Activated CD4-positive, CD25-positive, alpha-beta regulatory T cell treated with anti-CD3 and anti-CD28 coated beads, Interleukin-2, amount 50 U/mL, for 24 hours (primary cell): Measurements from ENCODE around the gene IFNAR2.

Experiments used
- ATAC-seq, 2 donors: fragments of 150-1000 bp; cut with Tn5 transposase; one replicate each; pipeline ENCODE4 v1.10.0; 2021; ENCODE audit warnings: mild to moderate bottlenecking in 1 of 2, moderate library complexity in 1 of 2

IFNAR2 gene

DNA sequence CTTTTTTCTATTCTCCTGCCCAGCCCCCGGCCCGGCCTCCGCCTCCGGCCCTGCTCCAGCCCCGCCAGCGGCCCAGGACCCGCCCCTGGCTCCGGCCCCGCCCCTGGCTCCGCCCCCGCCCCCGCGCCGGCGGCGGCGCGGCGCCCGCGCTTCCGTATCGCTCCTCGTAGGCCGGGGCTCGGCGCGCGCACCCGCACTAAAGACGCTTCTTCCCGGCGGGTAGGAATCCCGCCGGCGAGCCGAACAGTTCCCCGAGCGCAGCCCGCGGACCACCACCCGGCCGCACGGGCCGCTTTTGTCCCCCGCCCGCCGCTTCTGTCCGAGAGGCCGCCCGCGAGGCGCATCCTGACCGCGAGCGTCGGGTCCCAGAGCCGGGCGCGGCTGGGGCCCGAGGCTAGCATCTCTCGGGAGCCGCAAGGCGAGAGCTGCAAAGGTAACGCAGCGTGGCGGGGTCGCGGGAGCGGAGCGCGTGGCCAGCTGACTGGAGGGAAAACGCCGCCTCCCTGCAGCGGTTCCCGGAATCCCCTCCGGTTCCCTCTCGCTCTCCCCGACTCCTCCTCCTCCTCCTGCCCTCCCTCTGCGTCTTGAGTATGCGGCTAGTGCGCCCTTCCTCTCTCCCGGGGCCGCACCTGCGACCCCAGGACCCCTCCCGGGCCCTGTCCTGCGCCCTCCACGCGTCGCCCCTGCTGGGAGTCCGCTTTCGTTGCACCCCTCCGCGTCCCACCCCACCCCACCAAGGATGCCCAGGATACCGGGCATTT lies at the start of gene IFNAR2:
Gene IFNAR2 (plus strand): TSS at position 155 of the 761 bp plus-strand sequence. CDS start 11,985 bp downstream, outside the sequence.
- ATAC-seq = peak; percentile 52 to 58

DNA sequence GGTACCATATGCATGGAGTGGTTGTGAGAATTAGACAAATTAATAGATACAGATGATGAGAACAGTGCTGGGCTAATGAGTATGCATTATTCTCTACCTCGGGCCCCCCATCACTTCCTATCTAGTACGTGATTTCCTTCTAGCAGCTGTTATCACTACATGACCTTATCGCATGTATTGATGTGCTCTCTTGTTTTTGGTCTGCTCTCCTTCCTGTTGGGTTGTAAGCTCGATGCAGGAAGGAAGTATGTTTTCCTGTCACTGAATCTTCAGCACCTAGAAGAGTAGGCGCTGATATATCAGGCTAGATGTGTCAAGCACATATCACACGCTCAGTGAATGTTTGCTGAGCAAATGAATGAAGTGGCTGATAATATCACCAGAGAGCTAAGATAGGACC lies 43.9 kb upstream of the IFNAR2 start:
- ATAC-seq = peak; percentile 73 to 77

DNA sequence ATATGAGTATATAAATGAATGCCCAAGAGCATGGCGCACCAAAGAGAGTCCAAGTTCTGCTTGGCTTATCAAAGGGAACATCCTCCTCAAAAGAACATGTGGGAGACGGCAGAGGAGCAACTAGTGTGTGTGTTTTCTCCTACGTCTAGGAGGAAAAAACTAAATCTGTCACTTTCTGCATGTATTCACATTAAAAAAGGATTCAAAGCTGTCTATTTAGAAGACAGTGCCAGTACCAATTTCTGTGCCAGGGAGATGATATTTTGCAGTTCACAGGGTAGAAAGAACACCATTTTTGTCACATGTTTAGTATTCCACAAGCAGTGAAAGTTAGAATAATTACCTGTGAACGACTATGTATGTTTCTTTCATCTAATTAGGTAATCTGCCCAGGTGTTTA lies 42.5 kb upstream of the IFNAR2 start:
- ATAC-seq = no peak

DNA sequence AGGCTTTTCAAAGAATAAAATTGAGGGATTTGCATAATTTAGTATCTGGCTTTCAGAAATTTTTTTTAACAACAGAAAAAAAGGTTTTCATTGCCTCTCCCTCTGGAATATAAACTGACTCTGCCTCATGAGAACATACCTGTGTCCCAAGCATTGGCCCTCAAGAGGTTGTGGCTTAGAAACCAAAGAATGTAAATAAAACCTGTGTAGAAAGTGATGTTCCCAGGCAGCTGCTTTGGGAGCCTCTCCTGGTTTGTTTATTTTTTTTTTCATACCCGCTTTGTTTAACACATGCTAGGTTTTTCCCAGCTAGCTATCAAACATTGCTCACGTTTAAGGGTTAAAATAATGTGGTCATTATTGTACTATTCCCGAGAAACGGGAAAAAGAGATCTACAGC lies 40.5 kb upstream of the IFNAR2 start:
- no peak for ATAC-seq

DNA sequence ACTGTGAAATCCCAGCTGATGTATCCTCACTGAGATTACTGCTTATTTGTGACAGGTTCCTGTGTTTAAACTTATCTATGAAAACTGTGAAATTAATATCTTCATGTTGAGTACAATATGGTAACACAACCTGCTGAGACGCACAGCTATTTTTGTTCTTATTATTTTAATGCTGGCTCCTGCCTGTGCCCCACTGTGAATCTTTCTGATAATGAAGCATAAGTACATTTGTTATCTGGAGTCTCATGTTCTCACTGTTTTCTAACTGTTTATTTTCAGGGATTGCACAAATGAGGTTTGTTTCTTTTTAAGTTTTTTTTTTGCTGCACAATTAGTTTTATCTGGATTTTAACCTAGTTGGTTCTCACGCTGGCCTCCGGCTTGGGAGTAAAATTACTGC lies 39.9 kb upstream of the IFNAR2 start:
- ATAC-seq = no peak

DNA sequence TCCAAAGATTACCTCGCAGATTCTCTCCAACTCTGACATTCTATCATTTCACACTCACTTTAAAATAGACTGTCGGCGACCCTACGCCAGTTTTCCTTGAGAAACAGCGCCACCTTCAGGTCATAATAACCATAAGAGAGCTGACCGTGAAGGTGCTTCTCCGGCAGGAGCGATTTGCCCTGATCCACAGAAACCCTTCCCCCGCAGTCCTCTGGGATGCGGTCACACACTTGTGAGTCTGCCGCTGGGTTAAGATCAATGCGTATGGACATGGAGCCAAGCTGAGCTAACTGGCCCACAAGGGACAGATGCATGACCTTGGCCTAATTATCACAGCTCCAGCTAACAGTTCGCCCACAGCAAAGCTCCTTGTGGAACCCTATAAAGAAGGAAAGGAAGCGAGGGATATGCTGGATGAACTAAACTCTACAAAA lies 32.8 kb upstream of the IFNAR2 start:
- peak in 1 of 2 donors; percentile 29 for ATAC-seq

- ATAC-seq = no peak
These were observed 32.2 kb upstream of the IFNAR2 start for GRCh38 chr21:33197496-33197895.

- no peak for ATAC-seq
These were observed 31.2 kb upstream of the IFNAR2 start for GRCh38 chr21:33198346-33199099.

DNA sequence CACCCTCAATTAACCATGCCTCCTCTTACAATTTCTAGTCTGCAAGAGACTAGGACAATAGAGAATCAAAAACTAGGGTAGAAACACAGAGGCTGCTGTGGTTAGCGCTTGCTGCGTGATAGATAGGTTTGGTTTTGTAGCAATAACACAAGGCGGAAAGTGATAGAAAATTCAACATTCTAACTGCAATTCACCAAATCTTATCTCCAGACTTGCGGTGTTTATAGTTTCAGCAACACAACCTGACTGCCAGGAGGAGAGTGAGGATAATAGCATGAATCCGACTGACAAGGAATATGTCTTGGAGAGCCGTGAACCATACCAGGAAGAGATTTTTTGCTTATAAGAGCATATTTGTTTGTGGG lies 30.7 kb upstream of the IFNAR2 start:
- ATAC-seq = no peak

DNA sequence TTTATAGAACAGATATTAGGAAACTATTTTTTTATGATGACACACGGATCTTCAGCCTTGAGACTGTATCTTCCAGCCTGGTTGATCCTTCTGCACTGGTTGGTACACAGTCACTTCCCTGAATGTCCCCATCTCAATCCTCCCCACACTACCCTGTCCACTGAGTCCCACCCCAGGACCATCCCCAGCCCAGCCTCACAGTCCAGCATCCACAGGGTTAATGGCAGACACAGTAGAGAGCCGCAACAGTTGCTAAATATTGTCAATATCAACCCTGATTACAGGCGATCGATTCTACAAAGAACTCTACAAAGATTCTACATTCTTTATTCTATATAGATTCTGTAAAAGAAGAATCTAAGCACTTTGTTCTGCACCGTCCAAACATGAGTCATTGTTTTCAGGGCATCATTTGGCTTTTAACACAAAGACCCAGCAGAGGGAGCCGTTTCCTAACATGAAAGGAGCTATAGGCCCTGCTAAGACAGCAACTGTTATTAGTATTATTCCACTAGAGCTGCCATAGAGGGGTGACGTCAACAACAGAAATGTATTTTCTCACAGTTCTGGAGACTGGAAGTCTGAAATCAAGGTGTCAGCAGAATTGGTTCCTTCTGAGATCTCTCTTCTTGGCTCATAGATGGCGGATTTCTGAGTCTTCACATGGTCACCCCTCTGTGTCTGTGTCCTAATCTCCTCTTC lies 30.1 kb upstream of the IFNAR2 start:
- peak; percentile 88 to 89 for ATAC-seq

GRCh38 chr21:33201956-33202355 lies 27.8 kb upstream of the IFNAR2 start:
- ATAC-seq = no peak

- no peak for ATAC-seq
These were observed 27.0 kb upstream of the IFNAR2 start for GRCh38 chr21:33202464-33203363.

DNA sequence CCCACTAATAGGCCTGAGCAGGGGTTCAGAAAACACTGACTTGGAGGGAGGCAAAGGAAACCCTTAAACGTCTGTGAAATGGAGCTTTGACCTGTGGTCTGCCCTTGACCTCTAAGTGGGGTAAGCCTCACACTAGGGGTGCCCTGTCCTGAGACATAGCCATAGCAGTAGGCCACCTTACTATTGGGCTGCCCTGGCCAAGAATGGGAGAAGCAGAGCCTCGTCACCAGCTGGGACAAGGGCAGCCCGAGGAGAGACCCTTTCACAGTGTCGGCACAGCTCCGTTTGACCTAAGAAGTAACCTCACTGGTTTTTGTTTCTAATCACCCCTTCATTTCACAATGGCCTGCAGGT lies 26.4 kb upstream of the IFNAR2 start:
- ATAC-seq = no peak

GRCh38 chr21:33205476-33205875 lies 24.3 kb upstream of the IFNAR2 start:
- ATAC-seq = no peak

DNA sequence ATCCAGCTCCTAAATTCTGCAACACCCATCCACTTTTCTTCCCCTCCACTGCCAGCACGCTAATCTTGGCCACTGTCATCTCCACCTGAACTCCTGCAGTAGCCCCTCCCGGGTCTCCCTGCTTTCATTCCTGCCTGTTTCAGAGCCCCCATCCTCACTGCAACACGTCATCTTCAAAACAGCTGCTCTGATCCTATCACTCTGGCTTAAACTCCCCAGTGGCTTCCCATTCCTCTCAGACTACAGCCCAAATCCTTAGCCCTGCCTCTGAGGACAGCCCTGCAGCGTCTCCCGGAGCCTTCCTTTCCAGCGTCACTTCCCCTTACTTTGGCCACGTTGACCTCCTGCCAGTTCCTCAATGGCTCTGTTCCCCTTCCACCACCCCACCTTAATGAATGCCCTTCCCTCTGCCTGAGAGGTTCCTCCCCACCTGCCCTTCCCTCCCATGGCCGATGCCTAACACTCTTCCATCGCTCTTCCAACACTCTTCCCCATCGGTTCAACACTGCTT lies 22.9 kb upstream of the IFNAR2 start:
- ATAC-seq = no peak

- ATAC-seq = no peak
These were observed 22.1 kb upstream of the IFNAR2 start for GRCh38 chr21:33207449-33208149.

GRCh38 chr21:33208534-33208933 lies 21.2 kb upstream of the IFNAR2 start:
- no peak for ATAC-seq

DNA sequence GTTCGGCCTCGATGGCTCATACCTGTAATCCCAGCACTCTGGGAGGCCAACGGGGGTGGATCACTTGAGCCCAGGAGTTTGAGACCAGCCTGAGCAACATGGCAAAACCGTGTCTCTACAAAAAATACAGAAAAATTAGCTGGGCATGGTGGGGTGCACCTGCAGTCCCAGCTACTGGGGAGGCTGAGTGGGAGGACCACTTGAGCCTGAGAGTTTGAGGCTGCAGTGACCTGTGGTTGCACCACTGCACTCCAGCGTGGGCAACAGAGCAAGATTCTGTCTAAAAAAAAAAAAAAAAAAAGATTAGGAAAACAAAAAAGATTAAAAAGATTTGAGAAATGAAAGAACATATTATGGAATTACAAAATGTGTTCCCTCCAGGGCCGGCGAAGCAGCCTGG lies 18.4 kb upstream of the IFNAR2 start:
- no peak for ATAC-seq

DNA sequence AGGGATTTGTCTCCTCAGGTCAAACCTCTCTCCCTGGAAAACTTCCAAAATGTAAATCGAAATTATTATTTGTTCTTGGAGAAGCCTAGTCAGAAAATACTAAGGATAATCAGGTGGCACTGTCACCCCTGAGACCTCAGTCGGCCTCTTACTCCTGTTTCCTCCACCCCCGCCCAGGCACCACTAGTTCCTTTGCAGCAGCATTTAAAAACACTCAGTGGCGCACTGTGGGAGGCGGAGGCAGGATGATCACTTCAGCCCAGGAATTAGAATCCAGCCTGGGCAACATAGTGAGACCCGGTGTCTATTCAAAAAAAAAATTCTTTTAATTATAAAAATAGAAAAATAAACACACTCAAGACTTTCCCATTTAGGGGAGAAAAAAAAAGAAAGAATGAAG lies 18.0 kb upstream of the IFNAR2 start:
- no peak for ATAC-seq

GRCh38 chr21:33212159-33212851 lies 17.4 kb upstream of the IFNAR2 start:
- ATAC-seq = no peak

GRCh38 chr21:33214056-33214455 lies 15.7 kb upstream of the IFNAR2 start:
- ATAC-seq = no peak
